Panc1 (cell line): ENCODE data around the gene MED12. TPM values are rescaled to one million over a fixed set of nuclear protein-coding genes. Genes with fewer than 3 reads are reported as not detected.

Source experiments
- ATAC-seq: fragments of 200-7000 bp; cut with Tn5 transposase; 2 replicates; pipeline ENCODE4 v1.9.1; 2020; ENCODE audit warnings: mild to moderate bottlenecking, moderate library complexity
- BruUV-seq: library from RNA; stranded (reverse); fragments of 400-500 nt; replicated peaks from 2 replicates; lab custom pipeline; 2021; lab: Mats Ljungman, UMichigan
- CTCF ChIA-PET: fragments of 300-600 bp; sonication (Branson Sonifier 250); formaldehyde crosslinking; loops from one replicate; lab custom pipeline; 2022; ENCODE audit warnings: antibody characterized with exemption; lab: Charles Lee
- POLR2A ChIA-PET: fragments of 300-600 bp; sonication (Branson Sonifier 250); formaldehyde crosslinking; loops from one replicate; lab custom pipeline; 2022; ENCODE audit warnings: antibody characterized with exemption; lab: Charles Lee
- DNase-seq: peaks from one replicate; pipeline ENCODE4 v3.0.0-alpha.2; 2010; ENCODE audit warnings: low read depth, low spot score
- H3K27ac ChIP-seq: 2 replicates; pipeline ENCODE4 v1.5.1; 2011; ENCODE audit warnings: mild to moderate bottlenecking, low read length, inconsistent platforms
- H3K27me3 ChIP-seq: fragments of 200-500 bp; sonication (Bioruptor generic); 2 replicates; pipeline ENCODE4 v1.6.0; 2014; ENCODE audit warnings: low read length, inconsistent platforms; ENCODE audit not compliant: control insufficient read depth, insufficient read depth
- H3K36me3 ChIP-seq: fragments of 200-500 bp; sonication (Bioruptor generic); 2 replicates; pipeline ENCODE4 v1.5.1; 2014; ENCODE audit warnings: inconsistent platforms, mild to moderate bottlenecking, low read length, moderate library complexity; ENCODE audit not compliant: control insufficient read depth, insufficient read depth
- H3K4me1 ChIP-seq: 2 replicates; pipeline ENCODE4 v1.5.1; 2011; ENCODE audit warnings: inconsistent platforms, mild to moderate bottlenecking, low read length, moderate library complexity; ENCODE audit not compliant: control insufficient read depth, insufficient read depth
- H3K4me3 ChIP-seq, 2 experiments: 2 replicates each; pipeline ENCODE4 v1.5.1; 2011 to 2012; ENCODE audit warnings: low read depth in 2 of 2, low read length in 2 of 2, mild to moderate bottlenecking in 2 of 2, inconsistent platforms in 1 of 2, moderate library complexity in 1 of 2
- H3K9me3 ChIP-seq: fragments of 200-500 bp; sonication (Bioruptor generic); 2 replicates; pipeline ENCODE4 v1.5.1; 2014; ENCODE audit warnings: low read depth, mild to moderate bottlenecking, inconsistent platforms, low read length, moderate library complexity; ENCODE audit not compliant: control insufficient read depth, insufficient read depth
- POLR2AphosphoS5 ChIP-seq: IDR thresholded peaks from 2 replicates; pipeline ENCODE4 v1.6.1; 2012; ENCODE audit warnings: mild to moderate bottlenecking, low read depth, low read length, moderate library complexity
- SIN3A ChIP-seq: IDR thresholded peaks from 2 replicates; pipeline ENCODE4 v1.6.1; 2012; ENCODE audit warnings: low read depth, mild to moderate bottlenecking, low read length, moderate library complexity, borderline replicate concordance; ENCODE audit not compliant: insufficient read depth
- TCF7L2 ChIP-seq: IDR thresholded peaks from 2 replicates; pipeline ENCODE4 v1.6.1; 2011; ENCODE audit warnings: mild to moderate bottlenecking, low read depth, low read length, inconsistent platforms
- in situ Hi-C: cut with HindIII; loops from 2 replicates; pipeline ENCODE4 v1.10.0; 2016; ENCODE audit warnings: low sequenced_read_pairs, low pct_unique_long_range_greater_than_20kb
- intact Hi-C: fragments of 100-400 bp; cut with micrococcal nuclease; formaldehyde crosslinking; loops from one replicate; pipeline ENCODE4 v1.10.0; 2022; ENCODE audit not compliant: unreplicated experiment
- total RNA-seq: library from RNA; stranded (reverse); gene quantifications from one replicate; pipeline ENCODE4 v1.2.1, GENCODE V29; 2021; ENCODE audit not compliant: unreplicated experiment
- TF ChIP-seq, protein P1 (sequence below), 2 experiments: IDR thresholded peaks; 2 replicates each; pipeline ENCODE4 v1.6.1; 2011 to 2012; ENCODE audit warnings: low read depth in 2 of 2, control low read depth in 1 of 2, low read length in 1 of 2, mild to moderate bottlenecking in 1 of 2, moderate library complexity in 1 of 2; ENCODE audit not compliant: insufficient read depth in 1 of 2
- TF ChIP-seq, protein P2 (sequence below): fragments of 450-650 bp; IDR thresholded peaks from 2 replicates; pipeline ENCODE4 v1.5.1; 2017; ENCODE audit warnings: mild to moderate bottlenecking

Gene MED12
- total RNA-seq, 1 experiment from 2014 or later, result 42.0 TPM

DNA sequence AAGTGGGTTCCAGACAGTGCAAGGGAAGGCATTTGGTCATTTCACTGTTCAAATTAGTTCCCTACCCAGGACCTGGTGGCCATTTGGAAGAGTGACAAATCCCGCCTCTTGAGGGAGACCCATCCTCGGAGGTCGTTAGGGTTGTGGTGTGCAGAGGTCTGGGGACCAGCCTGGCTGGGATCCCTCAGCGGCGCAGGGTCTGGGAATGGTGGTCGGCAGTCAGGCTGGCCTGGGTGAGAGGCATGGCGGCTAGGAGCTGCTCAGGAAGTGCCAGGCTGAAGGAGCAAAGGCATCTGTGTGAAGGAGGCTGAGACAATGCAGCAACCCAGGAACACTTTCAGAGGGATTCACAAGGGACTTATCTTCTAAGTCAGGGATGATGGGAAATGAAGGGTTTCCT, 33.0 kb downstream of the MED12 start:
- H3K27me3 ChIP-seq, result no peaks in the 10 kb centered on the region
- no peak overlapping the region for H3K27ac ChIP-seq
- H3K4me1 ChIP-seq, result no peaks in the 10 kb centered on the region
- ChIA-PET CTCF (no interaction called here), POLR2A (interaction anchor here (0.7 kb wide), 1 partner anchor 132 kb away, joined by 7 read pairs; the partner anchor contains the start of gene NONO)
- no peak overlapping the region for H3K4me3 ChIP-seq
- H3K9me3 ChIP-seq, result no peaks in the 10 kb centered on the region
- ATAC-seq, result no peak
- no peak for DNase-seq
- H3K36me3 ChIP-seq, result no peaks in the 10 kb centered on the region
- no TSS peak for BruUV-seq
- in situ Hi-C loops, result no loop called here
- intact Hi-C loops, result no loop called here
- TF ChIP-seq, protein P1, sequence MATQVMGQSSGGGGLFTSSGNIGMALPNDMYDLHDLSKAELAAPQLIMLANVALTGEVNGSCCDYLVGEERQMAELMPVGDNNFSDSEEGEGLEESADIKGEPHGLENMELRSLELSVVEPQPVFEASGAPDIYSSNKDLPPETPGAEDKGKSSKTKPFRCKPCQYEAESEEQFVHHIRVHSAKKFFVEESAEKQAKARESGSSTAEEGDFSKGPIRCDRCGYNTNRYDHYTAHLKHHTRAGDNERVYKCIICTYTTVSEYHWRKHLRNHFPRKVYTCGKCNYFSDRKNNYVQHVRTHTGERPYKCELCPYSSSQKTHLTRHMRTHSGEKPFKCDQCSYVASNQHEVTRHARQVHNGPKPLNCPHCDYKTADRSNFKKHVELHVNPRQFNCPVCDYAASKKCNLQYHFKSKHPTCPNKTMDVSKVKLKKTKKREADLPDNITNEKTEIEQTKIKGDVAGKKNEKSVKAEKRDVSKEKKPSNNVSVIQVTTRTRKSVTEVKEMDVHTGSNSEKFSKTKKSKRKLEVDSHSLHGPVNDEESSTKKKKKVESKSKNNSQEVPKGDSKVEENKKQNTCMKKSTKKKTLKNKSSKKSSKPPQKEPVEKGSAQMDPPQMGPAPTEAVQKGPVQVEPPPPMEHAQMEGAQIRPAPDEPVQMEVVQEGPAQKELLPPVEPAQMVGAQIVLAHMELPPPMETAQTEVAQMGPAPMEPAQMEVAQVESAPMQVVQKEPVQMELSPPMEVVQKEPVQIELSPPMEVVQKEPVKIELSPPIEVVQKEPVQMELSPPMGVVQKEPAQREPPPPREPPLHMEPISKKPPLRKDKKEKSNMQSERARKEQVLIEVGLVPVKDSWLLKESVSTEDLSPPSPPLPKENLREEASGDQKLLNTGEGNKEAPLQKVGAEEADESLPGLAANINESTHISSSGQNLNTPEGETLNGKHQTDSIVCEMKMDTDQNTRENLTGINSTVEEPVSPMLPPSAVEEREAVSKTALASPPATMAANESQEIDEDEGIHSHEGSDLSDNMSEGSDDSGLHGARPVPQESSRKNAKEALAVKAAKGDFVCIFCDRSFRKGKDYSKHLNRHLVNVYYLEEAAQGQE (IDR thresholded peaks at IDR 0.05; ENCODE audit: insufficient read depth in 1 of 2, low read depth in 2 of 2, low read length in 1 of 2), result no peak
- TF ChIP-seq TCF7L2, result no peak
- TF ChIP-seq, protein P2, sequence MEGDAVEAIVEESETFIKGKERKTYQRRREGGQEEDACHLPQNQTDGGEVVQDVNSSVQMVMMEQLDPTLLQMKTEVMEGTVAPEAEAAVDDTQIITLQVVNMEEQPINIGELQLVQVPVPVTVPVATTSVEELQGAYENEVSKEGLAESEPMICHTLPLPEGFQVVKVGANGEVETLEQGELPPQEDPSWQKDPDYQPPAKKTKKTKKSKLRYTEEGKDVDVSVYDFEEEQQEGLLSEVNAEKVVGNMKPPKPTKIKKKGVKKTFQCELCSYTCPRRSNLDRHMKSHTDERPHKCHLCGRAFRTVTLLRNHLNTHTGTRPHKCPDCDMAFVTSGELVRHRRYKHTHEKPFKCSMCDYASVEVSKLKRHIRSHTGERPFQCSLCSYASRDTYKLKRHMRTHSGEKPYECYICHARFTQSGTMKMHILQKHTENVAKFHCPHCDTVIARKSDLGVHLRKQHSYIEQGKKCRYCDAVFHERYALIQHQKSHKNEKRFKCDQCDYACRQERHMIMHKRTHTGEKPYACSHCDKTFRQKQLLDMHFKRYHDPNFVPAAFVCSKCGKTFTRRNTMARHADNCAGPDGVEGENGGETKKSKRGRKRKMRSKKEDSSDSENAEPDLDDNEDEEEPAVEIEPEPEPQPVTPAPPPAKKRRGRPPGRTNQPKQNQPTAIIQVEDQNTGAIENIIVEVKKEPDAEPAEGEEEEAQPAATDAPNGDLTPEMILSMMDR, result no peak
- no peak for TF ChIP-seq POLR2AphosphoS5
- TF ChIP-seq SIN3A, result no peak

DNA sequence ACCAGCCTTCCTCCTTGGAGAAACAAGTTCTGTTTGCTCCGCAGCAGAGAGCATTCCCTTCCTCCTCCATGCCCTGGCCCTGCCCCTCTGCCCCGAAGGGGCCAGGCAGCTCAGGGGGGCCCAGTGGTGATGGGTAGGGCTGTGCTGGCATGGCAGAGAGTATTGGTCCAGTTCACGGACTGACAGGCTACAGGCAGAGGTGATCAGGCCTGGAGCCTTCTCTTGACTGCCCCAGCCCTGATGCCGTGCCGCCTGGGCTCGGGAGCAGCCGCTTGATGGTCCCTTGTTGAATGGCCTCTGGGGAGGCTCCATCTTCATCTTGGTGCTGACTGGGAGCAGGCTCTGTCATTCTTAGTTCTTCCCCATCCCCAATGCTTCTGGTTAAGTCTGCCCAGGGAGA, 35.8 kb downstream of the MED12 start:
- H3K9me3 ChIP-seq, result no peaks in the 10 kb centered on the region
- no peak overlapping the region for H3K4me3 ChIP-seq
- no peaks in the 10 kb centered on the region for H3K4me1 ChIP-seq
- no peak for DNase-seq
- ChIA-PET POLR2A (no interaction called here), CTCF (no interaction called here)
- no peaks in the 10 kb centered on the region for H3K36me3 ChIP-seq
- intact Hi-C loops (no loop called here), in situ Hi-C loops (no loop called here)
- ATAC-seq, result no peak
- no peaks in the 10 kb centered on the region for H3K27me3 ChIP-seq
- TF ChIP-seq, protein P2, result no peak
- TF ChIP-seq, protein P1 (IDR thresholded peaks at IDR 0.05; ENCODE audit: insufficient read depth in 1 of 2, low read depth in 2 of 2, low read length in 1 of 2), result no peak
- BruUV-seq, result no TSS peak
- no peak overlapping the region for H3K27ac ChIP-seq
